GM18526 (cell line): ENCODE data around the gene NTRK3.

Experiments used
- POLR2A ChIP-seq: IDR thresholded peaks from 3 replicates; pipeline ENCODE4 v1.6.1; 2011; ENCODE audit not compliant: insufficient read length; ENCODE audit errors: extremely low read depth

The NTRK3 gene

DNA sequence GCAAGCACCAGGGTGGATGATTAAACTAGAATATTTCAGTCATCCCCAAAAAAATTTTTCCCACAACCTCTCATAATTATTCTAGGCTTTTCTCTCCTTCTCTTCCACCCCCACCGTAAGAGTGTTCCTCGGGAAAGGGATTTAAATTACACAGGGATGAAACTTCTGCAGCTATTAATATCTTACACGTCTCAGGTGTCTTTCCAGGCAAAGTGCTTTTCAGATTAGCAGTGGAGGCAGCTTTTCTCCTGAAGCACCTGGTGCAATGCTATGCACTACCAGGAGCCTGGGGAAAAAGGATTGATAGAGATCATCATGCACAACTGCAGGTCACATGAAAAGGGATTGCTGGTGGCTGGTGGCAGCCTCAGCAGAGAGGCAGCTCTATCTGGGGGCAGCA is 250.4 kb downstream of the NTRK3 start:
- no peak for TF ChIP-seq POLR2A

- no peak for TF ChIP-seq POLR2A
Measured at GRCh38 chr15:88004399-88004798, 252.1 kb downstream of the NTRK3 start.

- no peak for TF ChIP-seq POLR2A
Measured at GRCh38 chr15:88003541-88004327, 252.8 kb downstream of the NTRK3 start.

DNA sequence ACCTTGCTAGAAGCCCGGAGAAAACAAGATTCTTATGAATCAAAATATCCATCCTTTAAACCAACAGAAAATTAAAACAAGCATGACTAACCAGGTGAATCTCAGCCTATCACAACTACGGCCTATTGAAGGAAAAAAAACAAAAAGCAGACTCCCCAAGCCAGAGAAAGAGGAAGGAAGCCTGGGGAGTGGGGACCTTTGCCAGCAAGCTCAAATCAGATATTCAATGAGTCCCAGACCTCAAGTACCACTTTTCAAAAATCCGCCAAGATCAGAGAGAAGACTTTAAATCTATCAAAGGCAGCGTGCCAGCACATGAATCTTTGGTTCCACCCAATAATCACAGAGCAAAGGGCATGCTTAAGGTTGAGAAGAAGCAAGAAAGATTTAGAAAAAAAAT is 253.8 kb downstream of the NTRK3 start:
- no peak for TF ChIP-seq POLR2A

- no peak for TF ChIP-seq POLR2A
Measured at GRCh38 chr15:87998630-87999029, 257.9 kb downstream of the NTRK3 start.

DNA sequence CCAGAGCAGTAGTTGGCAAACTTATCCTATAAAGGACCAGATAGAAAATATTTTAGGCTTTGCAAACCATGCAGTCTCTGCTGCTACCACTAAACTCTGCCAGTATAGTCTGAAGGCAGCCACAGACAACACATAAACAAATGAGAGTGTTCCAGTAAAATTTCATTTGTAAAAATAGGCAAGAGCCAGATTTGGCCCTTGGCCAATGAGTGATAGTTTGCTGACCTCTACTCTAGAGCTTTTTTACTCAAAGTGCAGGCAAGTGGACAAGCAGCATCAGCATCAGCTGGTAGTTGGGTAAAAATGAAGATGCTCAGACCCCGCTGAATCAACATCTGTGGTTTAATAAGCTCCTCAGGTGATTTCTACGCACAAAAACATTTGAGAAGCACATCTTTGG is 269.8 kb downstream of the NTRK3 start:
- TF ChIP-seq POLR2A, result no peak

DNA sequence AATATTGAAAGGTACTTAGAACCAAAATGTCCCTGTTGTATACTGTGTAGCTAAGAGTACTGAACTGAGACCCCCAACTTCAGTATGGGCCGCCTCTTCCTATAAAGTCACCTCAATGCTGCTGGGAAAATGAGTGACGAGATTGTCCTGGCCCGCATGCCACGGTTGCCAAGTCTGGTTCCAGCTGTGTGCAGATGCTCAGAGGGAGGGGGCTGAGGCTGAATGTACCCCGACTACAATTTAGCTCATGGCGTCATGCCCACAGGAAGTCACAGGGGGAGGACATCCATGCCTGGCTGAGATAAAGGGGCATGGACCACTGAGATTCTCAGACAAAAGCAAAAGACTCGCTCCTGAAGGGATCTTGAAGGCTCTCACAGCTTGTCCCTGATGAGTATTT is 271.1 kb downstream of the NTRK3 start:
- no peak for TF ChIP-seq POLR2A

GRCh38 chr15:87981969-87982368 is 274.6 kb downstream of the NTRK3 start:
- no peak for TF ChIP-seq POLR2A

DNA sequence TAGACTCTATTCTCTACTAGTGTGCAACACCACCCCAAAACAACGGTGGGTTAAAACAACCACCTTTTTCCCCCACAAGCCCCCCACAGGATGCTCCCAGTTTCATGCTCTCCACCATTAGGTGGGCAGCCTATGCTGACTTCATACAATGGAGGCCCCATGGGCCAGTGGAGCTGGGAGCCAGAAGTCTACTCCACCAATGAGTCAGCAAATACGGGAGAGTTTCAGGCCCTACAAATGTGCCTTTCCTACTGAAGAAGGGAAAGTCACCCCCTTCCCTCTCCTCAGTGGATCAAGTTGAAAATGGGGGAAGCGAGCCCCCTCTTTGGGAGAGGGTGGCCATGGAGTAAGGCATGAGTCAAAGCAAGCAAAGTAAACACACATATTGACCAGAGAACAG is 278.6 kb downstream of the NTRK3 start:
- no peak for TF ChIP-seq POLR2A

- TF ChIP-seq POLR2A, result no peak
Measured at GRCh38 chr15:87976552-87976951, 280.0 kb downstream of the NTRK3 start.

GRCh38 chr15:87973501-87974215 is 282.9 kb downstream of the NTRK3 start:
- TF ChIP-seq POLR2A, result no peak

GRCh38 chr15:87971076-87971475 is 285.5 kb downstream of the NTRK3 start:
- no peak for TF ChIP-seq POLR2A

- no peak for TF ChIP-seq POLR2A
Measured at GRCh38 chr15:87967951-87968350, 288.6 kb downstream of the NTRK3 start.

GRCh38 chr15:87965304-87965703 is 291.2 kb downstream of the NTRK3 start:
- TF ChIP-seq POLR2A, result no peak

DNA sequence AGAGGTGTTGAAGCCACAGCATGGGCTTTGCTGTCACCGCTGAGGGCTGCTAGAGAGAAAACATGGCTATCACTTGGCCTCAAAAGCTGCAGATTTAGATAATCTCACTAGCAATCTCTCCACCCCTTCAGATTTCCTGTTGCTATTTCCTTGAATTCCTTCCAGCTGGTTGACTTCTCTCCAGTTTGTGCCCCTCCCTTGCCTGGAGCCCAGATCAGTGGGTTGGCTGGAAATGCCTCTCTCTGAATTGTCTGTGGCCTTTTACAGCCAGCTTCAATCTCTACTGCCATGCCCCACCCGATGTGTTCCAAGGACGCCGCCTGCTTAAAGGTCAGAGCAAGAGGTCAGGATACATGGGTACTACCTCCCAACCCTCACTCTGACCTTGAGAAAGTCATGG is 294.1 kb downstream of the NTRK3 start:
- TF ChIP-seq POLR2A, result no peak

DNA sequence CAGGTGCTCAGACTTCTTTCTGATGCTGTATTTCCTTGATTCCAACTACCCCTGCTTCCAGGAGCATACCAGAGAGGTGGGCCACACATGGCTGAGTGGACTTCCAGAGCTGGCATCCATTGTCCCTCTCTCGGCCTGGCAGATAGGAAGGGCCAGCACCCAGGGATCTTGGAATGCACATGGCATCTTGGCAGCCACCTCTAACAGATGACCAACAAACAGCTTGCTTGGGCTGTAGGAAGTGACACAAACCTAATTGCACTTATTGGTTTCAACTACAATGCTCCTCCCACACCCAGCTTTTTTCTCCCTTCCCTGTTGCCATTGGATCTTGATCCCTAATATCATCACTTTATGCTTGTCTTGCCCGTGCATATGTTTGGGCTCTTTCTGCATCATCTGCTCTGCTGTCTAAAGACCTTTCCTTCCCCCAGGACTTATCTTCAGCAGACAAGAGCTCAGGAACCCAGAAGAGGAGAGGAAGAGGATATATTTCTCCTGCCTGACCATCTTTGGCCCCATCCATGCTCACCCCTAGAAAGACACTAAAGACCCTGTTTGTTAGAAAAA is 294.6 kb downstream of the NTRK3 start:
- TF ChIP-seq POLR2A, result no peak

DNA sequence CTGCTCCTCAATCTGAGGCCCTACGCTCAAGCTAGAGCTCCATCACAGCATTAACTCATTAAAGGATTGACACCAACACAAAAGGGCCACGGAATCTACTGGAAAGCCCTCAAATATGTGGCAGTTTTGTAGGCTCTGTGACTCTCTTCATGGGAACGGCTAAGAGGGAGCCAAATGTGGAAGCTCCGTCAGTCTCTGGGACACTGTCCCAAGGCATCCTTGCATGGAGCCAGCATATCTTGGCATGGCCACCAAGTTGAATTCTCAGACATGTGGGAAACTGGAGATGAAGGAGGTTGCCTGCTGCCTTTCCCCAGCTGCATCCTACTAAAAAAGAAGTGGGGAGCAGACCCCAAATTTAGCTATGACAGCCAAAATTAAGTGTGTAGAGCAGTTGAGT is 296.9 kb downstream of the NTRK3 start:
- TF ChIP-seq POLR2A, result no peak

DNA sequence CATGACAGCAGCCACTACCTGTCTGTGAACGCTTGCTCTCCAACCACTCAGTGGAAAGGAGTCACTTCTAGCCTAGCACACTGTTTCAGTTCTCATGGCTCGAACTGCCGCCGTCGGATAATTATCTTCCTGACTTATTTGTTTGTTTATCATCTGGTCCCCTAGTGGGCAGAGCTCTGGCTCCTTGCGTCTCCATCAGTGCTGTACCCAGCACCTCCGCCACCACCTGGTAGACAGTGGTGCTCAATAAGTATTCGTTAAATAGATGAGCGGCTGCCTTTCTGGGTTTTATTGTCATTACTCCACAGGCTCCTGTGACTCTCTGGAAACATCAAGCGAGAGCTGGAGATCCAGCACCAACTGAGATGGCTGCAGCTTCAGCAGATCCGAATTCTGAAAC is 297.5 kb downstream of the NTRK3 start:
- TF ChIP-seq POLR2A, result no peak
